Measurements from ENCODE around the gene MRM1. TPM values are rescaled to one million over a fixed set of nuclear protein-coding genes. Genes with fewer than 3 reads are reported as not detected.

The MRM1 gene
- total RNA-seq, 4 donors from 2014 or later, result 3.7 to 10.8 (median 8.0) TPM

- peaks cover 0 to 21% (median 8%) of the 10 kb centered on the region in 3 donors for H3K4me1 ChIP-seq
- peaks cover 0 to 5% of the 10 kb centered on the region in 2 donors for H3K36me3 ChIP-seq
- no peak for TF ChIP-seq POLR2A (IDR thresholded peaks at IDR 0.05)
- no peak for TF ChIP-seq CTCF (IDR thresholded peaks at IDR 0.05)
- no peak for TF ChIP-seq EP300 (IDR thresholded peaks at IDR 0.05)
- TF ChIP-seq POLR2AphosphoS5 (IDR thresholded peaks at IDR 0.05), result no peak
- ATAC-seq, result no peak
- no peak overlapping the region for H3K27ac ChIP-seq
- WGBS, 2 donors (ENCODE audit: low coverage in 1 of 2), result 75 to 100% methylated on average over 3 to 10 of the region's 13 CpGs
- no peak overlapping the region for H3K4me3 ChIP-seq
- H3K27me3 ChIP-seq, result no peaks in the 10 kb centered on the region
- no peaks in the 10 kb centered on the region for H3K9me3 ChIP-seq
Measured at GRCh38 chr17:36594626-36595401, 6.6 kb upstream of the MRM1 start.

- Histone ChIP-seq H3K27me3 (no peaks in the 10 kb centered on the region), H3K9me3 (no peaks in the 10 kb centered on the region), H3K36me3 (no peaks in the 10 kb centered on the region), H3K4me3 (no peak overlapping the region), H3K27ac (no peak overlapping the region), H3K4me1 (peaks cover 0 to 24% (median 6%) of the 10 kb centered on the region in 3 donors)
- 100% methylated on average over 1 of the region's 6 CpGs for WGBS, 2 donors (ENCODE audit: low coverage in 1 of 2)
- TF ChIP-seq POLR2AphosphoS5 (IDR thresholded peaks at IDR 0.05) (no peak), CTCF (IDR thresholded peaks at IDR 0.05) (no peak), POLR2A (IDR thresholded peaks at IDR 0.05) (no peak), EP300 (IDR thresholded peaks at IDR 0.05) (no peak)
- ATAC-seq, result no peak
Measured at GRCh38 chr17:36597226-36597625, 4.2 kb upstream of the MRM1 start.

DNA sequence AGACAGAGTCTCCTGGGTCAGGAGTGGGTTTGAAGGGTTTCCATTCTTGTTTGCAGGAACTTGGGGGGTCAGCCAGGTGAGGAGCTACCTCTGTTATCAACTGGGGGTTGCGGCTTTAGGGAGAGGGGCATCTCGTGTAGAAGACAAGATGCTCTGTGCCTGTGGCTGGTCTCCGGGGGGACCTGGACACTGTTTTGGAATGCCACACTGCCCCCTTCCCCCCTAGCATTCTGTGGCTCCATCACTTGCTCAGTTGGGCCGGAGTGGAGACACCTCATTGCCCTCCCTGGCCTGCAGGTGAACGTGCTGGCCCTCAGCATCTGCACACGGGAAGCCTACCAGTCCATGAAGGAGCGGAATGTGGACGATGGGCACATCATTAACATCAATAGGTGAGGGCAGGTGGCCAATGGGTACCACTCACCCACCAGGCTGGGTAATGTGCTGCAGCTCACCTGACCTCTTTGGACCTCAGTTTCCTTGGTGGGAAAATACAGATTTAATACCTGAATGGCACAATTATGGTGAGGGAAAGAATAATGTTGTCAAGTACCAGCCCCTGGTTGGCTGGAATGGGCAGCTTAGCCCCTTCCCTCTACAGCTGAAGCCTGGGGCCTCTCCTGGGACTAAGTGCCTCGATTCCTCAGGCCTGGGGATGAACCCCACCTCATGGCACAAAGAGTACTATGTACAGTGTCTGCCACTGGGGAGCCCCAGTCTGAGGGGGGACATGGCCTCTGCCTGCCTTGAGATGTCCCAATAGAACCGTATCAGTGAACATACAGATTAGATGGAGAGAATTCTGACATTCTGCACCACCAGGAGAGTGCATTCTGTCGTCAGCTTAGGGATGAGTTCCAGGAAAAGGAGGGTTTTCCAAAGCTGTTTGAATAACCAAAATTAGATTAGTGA lies 3.3 kb upstream of the MRM1 start:
- WGBS, 2 donors (ENCODE audit: low coverage in 1 of 2), result 75 to 82% methylated on average over 3 to 6 of the region's 11 CpGs
- Histone ChIP-seq H3K36me3 (no peaks in the 10 kb centered on the region), H3K9me3 (no peaks in the 10 kb centered on the region), H3K4me1 (peaks cover 0 to 24% (median 6%) of the 10 kb centered on the region in 3 donors), H3K27ac (no peak overlapping the region), H3K27me3 (no peaks in the 10 kb centered on the region), H3K4me3 (no peak overlapping the region)
- ATAC-seq, result no peak
- TF ChIP-seq CTCF (IDR thresholded peaks at IDR 0.05) (no peak), POLR2A (IDR thresholded peaks at IDR 0.05) (no peak), EP300 (IDR thresholded peaks at IDR 0.05) (no peak), POLR2AphosphoS5 (IDR thresholded peaks at IDR 0.05) (no peak)

DNA sequence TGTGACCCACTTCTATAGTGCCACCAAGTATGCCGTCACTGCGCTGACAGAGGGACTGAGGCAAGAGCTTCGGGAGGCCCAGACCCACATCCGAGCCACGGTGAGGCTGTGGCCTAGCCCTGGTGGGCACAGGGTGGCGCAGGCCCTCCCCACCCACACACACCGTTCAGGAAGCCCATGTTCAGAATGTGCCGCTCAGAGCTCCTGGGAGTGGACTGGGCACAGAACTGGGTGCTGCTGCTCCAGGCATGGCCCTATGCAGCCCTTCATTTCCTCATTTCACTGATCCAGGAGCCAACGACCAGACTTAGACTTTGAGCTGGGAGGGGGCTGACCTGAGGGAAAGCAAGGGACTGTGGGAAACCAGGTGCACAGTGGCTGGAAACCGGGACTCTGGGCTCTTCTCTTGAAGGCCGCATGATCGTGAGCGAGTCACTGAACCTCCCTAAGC lies 2.4 kb upstream of the MRM1 start:
- WGBS, 2 donors (ENCODE audit: low coverage in 1 of 2), result 95 to 100% methylated on average over 1 to 4 of the region's 13 CpGs
- ATAC-seq, result no peak
- TF ChIP-seq POLR2A (IDR thresholded peaks at IDR 0.05) (no peak), CTCF (IDR thresholded peaks at IDR 0.05) (no peak), EP300 (IDR thresholded peaks at IDR 0.05) (no peak), POLR2AphosphoS5 (IDR thresholded peaks at IDR 0.05) (no peak)

More for the DNA sequence above, 2.4 kb upstream of the MRM1 start:
- Histone ChIP-seq H3K27me3 (no peaks in the 10 kb centered on the region), H3K27ac (no peak overlapping the region), H3K4me1 (peaks cover 0 to 31% (median 6%) of the 10 kb centered on the region in 3 donors), H3K36me3 (no peaks in the 10 kb centered on the region), H3K9me3 (no peaks in the 10 kb centered on the region), H3K4me3 (no peak overlapping the region)
